AG09309 (cell line): Measurements from ENCODE around the gene HOXC10.

ENCODE experiments used
- DNase-seq: peaks from one replicate; pipeline ENCODE4 v3.0.0-alpha.2; 2010; ENCODE audit warnings: low read depth
- H3K4me3 ChIP-seq: 2 replicates; pipeline ENCODE4 v1.5.1; 2011; ENCODE audit warnings: mild to moderate bottlenecking, low read depth, low read length, moderate library complexity; ENCODE audit not compliant: control insufficient read depth
- CTCF ChIP-seq: IDR thresholded peaks from 2 replicates; pipeline ENCODE4 v1.5.1; 2011; ENCODE audit warnings: mild to moderate bottlenecking, low read depth, low read length, inconsistent platforms; ENCODE audit not compliant: insufficient read depth, control insufficient read depth; ENCODE audit errors: missing control alignments

The HOXC10 gene

GRCh38 chr12:54008260-54008552 lies 23.3 kb downstream of the HOXC10 start:
- no peak overlapping the region for H3K4me3 ChIP-seq
- DNase-seq, result no peak
- no peak for TF ChIP-seq CTCF

- H3K4me3 ChIP-seq, result peak overlapping the region; percentile 46
- TF ChIP-seq CTCF, result no peak
- no peak for DNase-seq
These were observed 24.5 kb downstream of the HOXC10 start for GRCh38 chr12:54009171-54010052.

- no peak for TF ChIP-seq CTCF
- peak overlapping the region; percentile 46 for H3K4me3 ChIP-seq
- no peak for DNase-seq
These were observed 25.4 kb downstream of the HOXC10 start for GRCh38 chr12:54010053-54010971.

GRCh38 chr12:54010972-54011664 lies 26.2 kb downstream of the HOXC10 start:
- no peak overlapping the region for H3K4me3 ChIP-seq
- no peak for DNase-seq
- no peak for TF ChIP-seq CTCF

GRCh38 chr12:54011665-54012532 lies 27.0 kb downstream of the HOXC10 start:
- no peak overlapping the region for H3K4me3 ChIP-seq
- no peak for DNase-seq
- no peak for TF ChIP-seq CTCF
